OCI-M2 (cell line): Measurements from ENCODE around the gene LMBR1L.
"Not testable (repeated sequence)": the region's sequence is repeated elsewhere in the genome, so short reads cannot be mapped to it uniquely, and the experiment has no call there.

Experiments used
- DNase-seq: peaks from one replicate; lab custom pipeline; 2025; ENCODE audit not compliant: unreplicated experiment; lab: John Stamatoyannopoulos, UW

LMBR1L gene

GRCh38 chr12:49088150-49088931 is 22.3 kb downstream of the LMBR1L start:
- peak; percentile 63 for DNase-seq

DNA sequence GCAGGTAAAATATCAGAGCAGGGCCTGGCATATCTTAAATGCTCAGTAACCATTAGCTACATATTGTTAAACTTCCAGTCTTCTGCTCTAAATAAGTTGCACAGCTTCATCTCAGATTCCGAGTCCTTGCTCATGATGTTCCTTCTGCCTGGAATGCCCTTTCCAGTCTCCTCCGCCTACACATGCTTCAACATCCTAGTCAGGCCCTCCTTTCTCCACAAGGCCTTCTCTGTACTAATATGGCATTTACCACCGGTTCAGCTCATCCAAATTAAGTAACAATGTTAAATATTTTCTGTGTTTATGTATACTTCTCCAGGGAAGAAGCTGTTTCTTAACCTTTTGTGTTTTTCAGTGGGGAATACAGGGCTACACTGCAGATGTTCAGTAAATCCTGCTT is 24.5 kb downstream of the LMBR1L start:
- DNase-seq, result no peak

DNA sequence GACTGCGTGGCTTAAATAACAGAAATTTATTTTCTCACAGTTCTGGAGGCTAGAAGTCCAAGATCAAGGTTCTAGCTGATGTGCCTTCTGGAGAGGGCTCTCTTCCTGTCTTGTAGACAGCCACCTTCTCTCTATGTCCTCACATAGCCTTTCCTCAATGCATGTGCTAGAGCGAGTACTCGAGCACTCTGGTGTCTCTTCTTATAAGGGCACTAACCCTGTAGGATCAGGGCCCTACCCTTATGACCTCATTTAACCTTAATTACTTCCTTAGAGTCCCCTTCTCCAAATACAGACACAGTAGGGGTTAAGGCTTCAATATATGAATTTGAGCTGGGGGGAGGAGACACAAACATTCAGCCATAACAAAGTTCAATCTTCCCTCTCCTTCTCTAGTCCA is 26.2 kb downstream of the LMBR1L start:
- no peak for DNase-seq

DNA sequence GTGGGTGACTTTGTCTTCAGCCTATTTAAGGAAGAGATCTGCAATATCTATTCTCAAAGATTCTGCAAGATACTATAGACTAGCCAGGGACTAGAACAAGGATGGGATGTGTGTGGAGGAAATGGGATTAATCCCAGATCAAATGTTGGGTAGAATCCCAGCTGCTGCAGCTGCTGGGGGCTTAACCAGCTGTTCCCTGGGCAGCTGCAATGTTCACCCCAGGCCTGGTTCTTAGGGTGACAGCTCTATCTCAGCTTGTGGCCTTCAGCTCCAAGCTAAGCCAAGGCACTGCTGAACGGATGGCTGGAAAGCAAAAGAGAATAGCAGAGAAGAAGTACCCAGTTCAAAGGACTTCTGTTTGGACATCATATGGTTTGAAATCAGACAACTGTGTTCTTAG is 30.9 kb downstream of the LMBR1L start:
- no peak for DNase-seq

DNA sequence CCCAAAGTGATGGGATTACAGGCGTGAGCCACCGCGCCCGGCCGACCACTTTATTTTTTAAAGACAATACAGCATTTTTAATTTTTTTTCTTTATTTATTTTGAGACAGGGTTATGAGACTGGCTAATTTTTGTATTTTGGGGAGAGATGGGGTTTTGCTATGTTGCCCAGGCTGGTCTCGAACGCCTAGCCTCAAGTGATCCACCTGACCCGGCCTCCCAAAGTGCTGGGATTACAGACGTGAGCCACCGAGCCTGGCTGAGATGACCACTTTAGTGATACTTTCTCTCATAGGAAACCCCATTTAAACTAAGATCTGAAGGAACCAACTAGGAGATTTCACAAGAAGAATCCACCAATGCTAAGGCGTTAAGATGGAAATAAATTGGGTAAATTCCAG is 39.7 kb downstream of the LMBR1L start:
- DNase-seq, result no peak

- DNase-seq, result peak; percentile 92
Measured at GRCh38 chr12:49069507-49070346, 40.9 kb downstream of the LMBR1L start, which contains the start of gene RHEBL1. TSS of gene RHEBL1 (minus strand) at chr12:49069979. CDS start at chr12:49069785, 194 bp downstream.

DNA sequence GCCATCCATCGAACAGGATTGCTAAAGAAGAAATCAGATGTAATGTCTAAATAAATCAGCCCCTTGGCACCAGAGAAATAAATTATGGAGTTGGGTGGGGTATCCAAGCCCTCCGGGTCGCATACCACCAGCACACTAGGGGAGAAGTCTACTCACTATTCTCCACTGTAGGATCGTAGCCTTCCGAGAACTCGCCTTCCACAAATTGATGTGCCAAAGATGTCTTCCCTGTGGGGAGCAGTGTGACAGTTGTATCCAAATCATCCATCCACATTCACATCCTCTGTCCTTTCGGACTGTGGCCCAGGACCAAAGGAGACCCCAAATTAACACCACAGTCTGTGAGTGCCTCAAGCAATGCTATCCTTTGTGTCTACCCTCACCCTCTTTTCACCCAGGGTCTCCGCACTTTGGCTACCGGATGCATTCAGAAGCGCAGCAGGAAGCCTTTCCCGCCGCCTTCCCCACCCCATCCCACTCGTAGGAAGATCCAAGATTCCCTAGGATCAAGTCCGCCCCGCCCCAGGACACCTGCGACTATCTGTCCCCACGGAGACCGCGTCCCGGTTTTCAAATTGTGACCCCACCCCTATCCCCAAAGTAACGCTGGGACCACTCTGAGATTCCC is 41.7 kb downstream of the LMBR1L start:
- no peak for DNase-seq

DNA sequence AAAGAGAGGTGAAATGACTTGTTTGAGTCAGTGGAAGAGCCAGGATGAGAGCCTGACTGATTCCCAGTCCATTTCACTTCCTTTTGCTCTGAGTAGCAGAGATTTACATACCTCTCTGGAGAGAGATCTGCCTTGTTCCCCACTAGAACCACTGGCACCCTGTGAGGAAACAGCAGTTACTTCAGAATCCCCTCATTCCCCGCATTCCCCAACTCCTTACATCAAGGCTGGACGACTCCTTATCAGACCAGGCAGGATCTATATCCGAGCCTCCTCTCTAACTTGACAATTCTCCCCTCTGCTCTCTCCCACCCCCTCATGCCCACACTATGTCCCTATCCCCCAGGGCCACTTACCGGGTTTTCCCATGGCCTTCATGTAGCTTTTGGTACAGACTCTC is 44.5 kb downstream of the LMBR1L start:
- no peak for DNase-seq

DNA sequence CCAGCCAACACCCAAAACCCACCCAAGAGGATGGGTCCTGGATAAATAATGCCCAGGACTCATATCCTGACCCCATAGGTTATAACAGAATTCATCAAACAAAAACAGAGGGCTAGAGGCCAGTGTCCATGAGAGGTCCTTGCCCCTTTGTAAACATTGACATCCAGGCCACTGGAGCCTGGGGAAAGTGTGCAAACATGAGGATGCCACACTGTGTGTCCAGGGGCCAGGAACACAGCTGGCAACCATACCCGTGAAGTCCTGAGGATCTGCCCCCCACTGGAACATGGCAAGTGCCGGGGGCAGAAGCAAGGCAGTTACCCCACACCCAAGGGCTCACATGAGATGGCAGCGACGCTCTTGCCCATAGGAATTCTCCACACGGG is 45.9 kb downstream of the LMBR1L start:
- DNase-seq, result no peak

GRCh38 chr12:49061916-49062315 is 48.7 kb downstream of the LMBR1L start:
- not testable (repeated sequence) for DNase-seq

- DNase-seq, result no peak
Measured at GRCh38 chr12:49061157-49061650, 49.4 kb downstream of the LMBR1L start.

DNA sequence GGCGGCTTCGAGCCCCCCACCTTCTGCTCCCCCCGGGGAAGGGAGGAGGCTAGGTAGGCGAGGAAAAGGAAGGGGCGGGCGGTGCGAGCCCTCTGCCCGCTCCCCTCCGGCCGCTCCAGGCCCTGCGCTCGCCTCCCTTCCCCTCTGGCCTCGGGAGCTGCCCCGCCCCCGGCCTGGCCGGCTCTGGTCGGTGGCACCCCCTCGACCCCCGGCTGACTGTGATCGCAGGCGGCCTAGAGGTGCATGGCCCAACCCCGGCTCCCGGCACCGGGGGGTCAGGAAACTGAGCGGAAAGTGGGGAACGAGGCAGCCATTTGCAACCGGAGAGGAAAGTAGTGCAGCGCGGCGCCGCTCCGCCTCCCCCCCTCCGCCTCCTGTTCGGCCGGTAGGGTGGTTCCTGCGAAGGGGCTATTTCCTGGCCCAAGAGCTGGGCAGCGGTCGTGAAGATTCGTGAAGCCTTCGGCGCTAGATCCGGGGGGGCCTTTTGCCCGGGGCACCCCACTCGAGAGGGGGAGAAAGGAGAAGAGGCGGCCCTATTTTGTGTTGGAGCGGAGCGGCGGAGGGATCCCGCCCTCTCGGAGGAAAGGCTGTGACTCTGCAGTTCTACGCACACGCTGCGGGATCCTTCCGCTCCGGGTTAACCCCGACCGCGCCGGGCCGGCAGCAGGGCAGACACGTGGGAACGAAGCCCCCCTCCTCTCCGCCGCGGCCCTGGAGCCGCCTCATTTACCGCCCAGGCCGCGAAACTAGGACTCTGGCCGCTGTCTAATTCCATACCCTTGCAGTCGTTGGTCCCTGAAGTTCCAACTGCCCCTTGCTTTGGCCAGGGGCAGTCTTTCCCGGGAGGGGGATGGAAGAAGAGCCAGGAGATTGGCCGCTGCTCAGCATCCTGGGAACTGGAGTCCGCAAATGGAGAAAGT is 50.1 kb downstream of the LMBR1L start, which contains the start of gene KMT2D:
Gene KMT2D (minus strand): TSS at position 558 of the 920 bp plus-strand sequence. CDS start 5,470 bp downstream, outside the sequence.
- DNase-seq, result peak; percentile 67

- no peak for DNase-seq
Measured at GRCh38 chr12:49059299-49060171, 51.1 kb downstream of the LMBR1L start.

- DNase-seq, result no peak
Measured at GRCh38 chr12:49059045-49059298, 51.7 kb downstream of the LMBR1L start.

GRCh38 chr12:49058366-49059044 is 52.1 kb downstream of the LMBR1L start:
- no peak for DNase-seq

DNA sequence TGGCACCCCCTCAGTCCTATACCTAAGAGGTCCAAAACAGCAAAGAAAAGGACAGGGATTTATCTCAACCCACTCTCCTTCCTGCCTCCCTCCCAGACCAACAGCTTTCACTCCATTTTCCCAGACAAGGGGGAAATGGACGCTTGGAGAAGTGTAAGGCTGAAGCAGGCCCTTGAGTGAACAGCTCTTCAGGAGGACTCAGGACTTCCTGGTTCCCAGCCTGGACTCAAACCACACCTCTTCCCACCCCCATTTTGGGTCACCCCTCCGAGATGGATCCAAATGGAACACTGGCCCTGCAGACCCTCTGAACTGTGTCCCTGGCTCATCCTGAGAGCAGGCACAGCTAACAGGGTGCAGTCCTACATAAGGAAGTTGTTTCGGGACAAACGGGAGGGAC is 52.8 kb downstream of the LMBR1L start:
- DNase-seq, result no peak

DNA sequence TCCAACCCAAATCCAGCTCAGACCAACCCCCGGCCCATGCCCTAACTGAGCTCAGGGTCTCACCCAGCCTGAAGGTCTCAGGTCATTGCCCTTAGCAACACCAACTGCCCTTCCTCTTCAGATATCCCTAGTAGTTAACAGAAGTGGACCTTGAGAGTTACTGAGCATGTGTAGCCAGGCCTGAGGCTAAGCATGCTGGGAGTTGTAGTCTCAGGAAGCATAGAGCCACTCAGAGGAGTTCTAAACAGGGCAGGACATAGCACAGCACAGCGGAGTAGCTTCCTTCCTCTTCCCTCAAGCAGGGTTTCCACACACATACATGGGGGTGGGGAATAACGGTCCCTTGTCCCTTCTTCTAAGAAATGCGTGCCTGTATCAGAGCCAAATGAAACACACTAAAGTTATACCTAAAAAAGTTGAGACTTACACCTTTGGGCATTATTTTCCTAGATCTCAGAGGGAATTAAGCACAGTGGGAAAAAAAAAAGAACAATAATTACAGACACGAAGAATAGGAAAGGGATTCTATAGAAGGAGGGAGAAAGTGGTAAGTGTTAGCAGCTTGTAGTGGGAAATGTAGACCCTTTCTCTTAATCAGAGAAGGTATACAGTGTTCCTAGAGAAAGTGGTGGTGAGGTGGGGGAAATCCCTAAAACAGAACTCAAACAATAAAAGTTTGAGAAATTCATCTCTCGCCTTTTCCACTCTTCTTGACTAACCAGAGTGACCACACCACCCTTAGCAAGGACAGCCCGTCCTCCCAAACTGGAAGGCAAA is 54.5 kb downstream of the LMBR1L start:
- DNase-seq, result no peak

DNA sequence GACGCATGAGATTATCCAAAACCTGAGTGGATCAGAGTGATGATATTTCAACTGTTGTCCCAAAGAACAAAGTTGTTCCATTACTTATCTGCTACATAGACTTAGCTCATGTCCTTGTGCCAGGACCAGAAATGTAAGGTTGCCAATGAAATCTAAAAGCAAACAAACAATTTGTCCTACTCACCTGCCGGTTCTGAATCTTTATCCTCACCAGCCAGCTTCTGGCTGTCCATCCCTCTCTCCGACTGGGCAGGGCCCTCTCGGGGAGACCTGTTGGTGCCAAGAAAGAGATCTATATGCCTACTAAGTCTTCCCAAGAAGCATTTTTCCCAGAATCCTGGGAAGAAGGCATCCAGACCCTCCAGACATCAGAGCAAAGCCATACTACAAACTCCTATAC is 55.6 kb downstream of the LMBR1L start:
- DNase-seq, result no peak
